Measurements from ENCODE around the gene CIAO2A. TPM values are rescaled to one million over a fixed set of nuclear protein-coding genes. Genes with fewer than 3 reads are reported as not detected.

CIAO2A gene
- total RNA-seq, 6 experiments from 2014 or later: 84.2 to 186 (median 126) TPM

- Histone ChIP-seq H3K27ac (no peak overlapping the region), H3K9me3 (no peaks in the 10 kb centered on the region), H3K4me3 (no peak overlapping the region), H3K4me1 (no peaks in the 10 kb centered on the region), H3K27me3 (no peaks in the 10 kb centered on the region), H3K36me3 (peaks cover 13 to 94% (median 70%) of the 10 kb centered on the region in 4 donors)
- intact Hi-C loops (cut with DNase I): no loop called here
- ATAC-seq (no peak), DNase-seq (no peak)
- 88% methylated on average over 6 of the region's 6 CpGs for WGBS (ENCODE audit: insufficient coverage, low coverage, low lambda C conversion rate, missing lambda C conversion rate)
- TF ChIP-seq CTCF (IDR thresholded peaks at IDR 0.05): no peak
- TF ChIP-seq POLR2A (IDR thresholded peaks at IDR 0.05): no peak
These were observed 34.1 kb upstream of the CIAO2A start for GRCh38 chr15:64127521-64128270.

GRCh38 chr15:64125978-64126377 lies 32.3 kb upstream of the CIAO2A start:
- Histone ChIP-seq H3K4me3 (no peak overlapping the region), H3K27ac (no peak overlapping the region), H3K4me1 (no peaks in the 10 kb centered on the region), H3K27me3 (no peaks in the 10 kb centered on the region), H3K9me3 (no peaks in the 10 kb centered on the region), H3K36me3 (peaks cover 11 to 90% (median 64%) of the 10 kb centered on the region in 4 donors)
- no peak for TF ChIP-seq CTCF (IDR thresholded peaks at IDR 0.05)
- WGBS (ENCODE audit: insufficient coverage, low coverage, low lambda C conversion rate, missing lambda C conversion rate): 100% methylated on average over 3 of the region's 3 CpGs
- ATAC-seq (no peak), DNase-seq (no peak)
- intact Hi-C loops (cut with DNase I): no loop called here

- H3K27ac ChIP-seq: no peak overlapping the region
- ATAC-seq (peak; percentile 11 to 52 (median 36)), DNase-seq (no peak)
- no peaks in the 10 kb centered on the region for H3K9me3 ChIP-seq
- H3K4me3 ChIP-seq: no peak overlapping the region
- no peaks in the 10 kb centered on the region for H3K27me3 ChIP-seq
- 91% methylated on average over 3 of the region's 3 CpGs for WGBS (ENCODE audit: insufficient coverage, low coverage, low lambda C conversion rate, missing lambda C conversion rate)
- no peak for TF ChIP-seq POLR2A (IDR thresholded peaks at IDR 0.05)
- TF ChIP-seq CTCF (IDR thresholded peaks at IDR 0.05): no peak
- intact Hi-C loops (cut with DNase I): no loop called here
- peaks cover 11 to 80% (median 45%) of the 10 kb centered on the region in 4 donors for H3K36me3 ChIP-seq
- H3K4me1 ChIP-seq: peaks cover 0 to 9% (median 0%) of the 10 kb centered on the region in 4 donors
These were observed 29.3 kb upstream of the CIAO2A start for GRCh38 chr15:64122936-64123351.

- H3K4me1 ChIP-seq: peaks cover 0 to 9% (median 0%) of the 10 kb centered on the region in 4 donors
- peak overlapping the region in 1 of 3 donors; percentile 7 for H3K27ac ChIP-seq
- DNase-seq (no peak), ATAC-seq (peak in 2 of 4 donors; percentile 24 to 44)
- H3K4me3 ChIP-seq: no peak overlapping the region
- WGBS (ENCODE audit: insufficient coverage, low coverage, low lambda C conversion rate, missing lambda C conversion rate): 80% methylated on average over 1 of the region's 1 CpG
- H3K27me3 ChIP-seq: no peaks in the 10 kb centered on the region
- TF ChIP-seq POLR2A (IDR thresholded peaks at IDR 0.05) (no peak), CTCF (IDR thresholded peaks at IDR 0.05) (no peak)
- H3K9me3 ChIP-seq: no peaks in the 10 kb centered on the region
- H3K36me3 ChIP-seq: peaks cover 11 to 79% (median 42%) of the 10 kb centered on the region in 4 donors
- intact Hi-C loops (cut with DNase I): no loop called here
These were observed 28.8 kb upstream of the CIAO2A start for GRCh38 chr15:64122444-64122843.
